Measurements from ENCODE around the gene GRIK5. TPM values are rescaled to one million over a fixed set of nuclear protein-coding genes. Genes with fewer than 3 reads are reported as not detected.

The GRIK5 gene
- total and polyA plus RNA-seq, 7 experiments from 2014 or later = 0.09 to 3.5 (median 0.74) TPM; not detected in 1

GRCh38 chr19:42028304-42029216 is 41.4 kb downstream of the GRIK5 start:
- H3K27ac Mint-ChIP-seq = peak overlapping the region in 2 of 9 donors; percentile 48 to 62
- no peak overlapping the region for H3K27ac ChIP-seq (ENCODE audit: low read depth, low read length)
- intact Hi-C loops (cut with micrococcal nuclease) = no loop called here

GRCh38 chr19:42024622-42025111 is 45.3 kb downstream of the GRIK5 start:
- Mint-ChIP-seq H3K36me3 (no peaks in the 10 kb centered on the region), H3K4me3 (no peak overlapping the region), H3K9me3 (no peaks in the 10 kb centered on the region), H3K27ac (no peak overlapping the region), H3K27me3 (peaks cover 0 to 27% (median 5%) of the 10 kb centered on the region in 5 donors), H3K4me1 (peaks cover 0 to 1% (median 0%) of the 10 kb centered on the region in 7 donors)
- no peaks in the 10 kb centered on the region for H3K4me1 ChIP-seq (ENCODE audit: control insufficient read depth in 2 of 2, insufficient read depth in 2 of 2, low read length in 2 of 2)
- intact Hi-C loops (cut with micrococcal nuclease) = no loop called here
- no peak overlapping the region for H3K27ac ChIP-seq (ENCODE audit: low read depth, low read length)
- POLR2A ChIA-PET = no interaction called here
- peaks cover 0 to 4% of the 10 kb centered on the region in 2 donors for H3K27me3 ChIP-seq (ENCODE audit: control insufficient read depth in 2 of 2, insufficient read depth in 2 of 2, low read length in 2 of 2)
- H3K36me3 ChIP-seq (ENCODE audit: control insufficient read depth in 2 of 3, insufficient read depth in 3 of 3, low read length in 3 of 3) = no peaks in the 10 kb centered on the region
- H3K4me3 ChIP-seq (ENCODE audit: low read length) = no peak overlapping the region
- no peak for ATAC-seq
- H3K9me3 ChIP-seq (ENCODE audit: control insufficient read depth in 2 of 3, low read length in 3 of 3) = no peaks in the 10 kb centered on the region
- CTCF ChIA-PET = no interaction called here
- no peak for DNase-seq

More at GRCh38 chr19:42028304-42029216, 41.4 kb downstream of the GRIK5 start:
- no peaks in the 10 kb centered on the region for H3K36me3 Mint-ChIP-seq
- no peaks in the 10 kb centered on the region for H3K4me1 ChIP-seq (ENCODE audit: control insufficient read depth in 2 of 2, insufficient read depth in 2 of 2, low read length in 2 of 2)
- peaks cover 0 to 1% (median 0%) of the 10 kb centered on the region in 7 donors for H3K4me1 Mint-ChIP-seq
- no peaks in the 10 kb centered on the region for H3K9me3 Mint-ChIP-seq
- no peak overlapping the region for H3K4me3 Mint-ChIP-seq
- peak in 1 of 9 donors; percentile 60 for DNase-seq
- H3K9me3 ChIP-seq (ENCODE audit: control insufficient read depth in 2 of 3, low read length in 3 of 3) = no peaks in the 10 kb centered on the region
- POLR2A ChIA-PET = no interaction called here
- no peak for ATAC-seq
- H3K27me3 Mint-ChIP-seq = peaks cover 0 to 27% (median 10%) of the 10 kb centered on the region in 5 donors
- H3K4me3 ChIP-seq (ENCODE audit: low read length) = no peak overlapping the region
- CTCF ChIA-PET = interaction anchor here (0.5 kb wide), 1 partner anchor 233 kb away, joined by 3 read pairs; no protein-coding TSS in a partner anchor
- H3K27me3 ChIP-seq (ENCODE audit: control insufficient read depth in 2 of 2, insufficient read depth in 2 of 2, low read length in 2 of 2) = peaks cover 0 to 4% of the 10 kb centered on the region in 2 donors
- H3K36me3 ChIP-seq (ENCODE audit: control insufficient read depth in 2 of 3, insufficient read depth in 3 of 3, low read length in 3 of 3) = no peaks in the 10 kb centered on the region

GRCh38 chr19:42023943-42024260 is 46.1 kb downstream of the GRIK5 start:
- Histone ChIP-seq H3K9me3 (ENCODE audit: control insufficient read depth in 2 of 3, low read length in 3 of 3) (no peaks in the 10 kb centered on the region), H3K4me3 (ENCODE audit: low read length) (no peak overlapping the region), H3K4me1 (ENCODE audit: control insufficient read depth in 2 of 2, insufficient read depth in 2 of 2, low read length in 2 of 2) (no peaks in the 10 kb centered on the region), H3K27me3 (ENCODE audit: control insufficient read depth in 2 of 2, insufficient read depth in 2 of 2, low read length in 2 of 2) (peaks cover 0 to 4% of the 10 kb centered on the region in 2 donors), H3K36me3 (ENCODE audit: control insufficient read depth in 2 of 3, insufficient read depth in 3 of 3, low read length in 3 of 3) (no peaks in the 10 kb centered on the region), H3K27ac (ENCODE audit: low read depth, low read length) (no peak overlapping the region)
- Mint-ChIP-seq H3K4me3 (no peak overlapping the region), H3K36me3 (no peaks in the 10 kb centered on the region), H3K9me3 (no peaks in the 10 kb centered on the region), H3K4me1 (peaks cover 0 to 1% (median 0%) of the 10 kb centered on the region in 7 donors), H3K27me3 (peaks cover 0 to 31% (median 5%) of the 10 kb centered on the region in 5 donors), H3K27ac (no peak overlapping the region)
- ATAC-seq (no peak), DNase-seq (no peak)
- intact Hi-C loops (cut with micrococcal nuclease) = no loop called here
- CTCF ChIA-PET = no interaction called here
- POLR2A ChIA-PET = no interaction called here

- DNase-seq (peak in 1 of 9 donors; percentile 32), ATAC-seq (no peak)
- Histone ChIP-seq H3K27me3 (ENCODE audit: control insufficient read depth in 2 of 2, insufficient read depth in 2 of 2, low read length in 2 of 2) (peaks cover 0 to 4% of the 10 kb centered on the region in 2 donors), H3K4me3 (ENCODE audit: low read length) (no peak overlapping the region), H3K4me1 (ENCODE audit: control insufficient read depth in 2 of 2, insufficient read depth in 2 of 2, low read length in 2 of 2) (no peaks in the 10 kb centered on the region), H3K9me3 (ENCODE audit: control insufficient read depth in 2 of 3, low read length in 3 of 3) (no peaks in the 10 kb centered on the region), H3K36me3 (ENCODE audit: control insufficient read depth in 2 of 3, insufficient read depth in 3 of 3, low read length in 3 of 3) (no peaks in the 10 kb centered on the region), H3K27ac (ENCODE audit: low read depth, low read length) (no peak overlapping the region)
- Mint-ChIP-seq H3K27ac (no peak overlapping the region), H3K36me3 (no peaks in the 10 kb centered on the region), H3K4me1 (peaks cover 0 to 1% (median 0%) of the 10 kb centered on the region in 7 donors), H3K4me3 (no peak overlapping the region), H3K27me3 (peaks cover 0 to 28% (median 2%) of the 10 kb centered on the region in 5 donors), H3K9me3 (no peaks in the 10 kb centered on the region)
- ChIA-PET POLR2A (no interaction called here), CTCF (no interaction called here)
- intact Hi-C loops (cut with micrococcal nuclease) = no loop called here
Measured at GRCh38 chr19:42023121-42023942, 46.7 kb downstream of the GRIK5 start.

- H3K27me3 Mint-ChIP-seq = peaks cover 0 to 26% (median 0%) of the 10 kb centered on the region in 5 donors
- no peaks in the 10 kb centered on the region for H3K4me1 ChIP-seq (ENCODE audit: control insufficient read depth in 2 of 2, insufficient read depth in 2 of 2, low read length in 2 of 2)
- H3K27ac Mint-ChIP-seq = peak overlapping the region in 1 of 9 donors; percentile 12
- peaks cover 0 to 1% (median 0%) of the 10 kb centered on the region in 7 donors for H3K4me1 Mint-ChIP-seq
- no peaks in the 10 kb centered on the region for H3K9me3 ChIP-seq (ENCODE audit: control insufficient read depth in 2 of 3, low read length in 3 of 3)
- H3K4me3 ChIP-seq (ENCODE audit: low read length) = no peak overlapping the region
- no peaks in the 10 kb centered on the region for H3K36me3 ChIP-seq (ENCODE audit: control insufficient read depth in 2 of 3, insufficient read depth in 3 of 3, low read length in 3 of 3)
- no peak overlapping the region for H3K4me3 Mint-ChIP-seq
- DNase-seq (no peak), ATAC-seq (no peak)
- H3K27me3 ChIP-seq (ENCODE audit: control insufficient read depth in 2 of 2, insufficient read depth in 2 of 2, low read length in 2 of 2) = peaks cover 0 to 4% of the 10 kb centered on the region in 2 donors
- no peaks in the 10 kb centered on the region for H3K9me3 Mint-ChIP-seq
- no peak overlapping the region for H3K27ac ChIP-seq (ENCODE audit: low read depth, low read length)
- POLR2A ChIA-PET = no interaction called here
- CTCF ChIA-PET = no interaction called here
- no peaks in the 10 kb centered on the region for H3K36me3 Mint-ChIP-seq
- intact Hi-C loops (cut with micrococcal nuclease) = no loop called here
Measured at GRCh38 chr19:42022616-42023015, 47.4 kb downstream of the GRIK5 start.

GRCh38 chr19:42021185-42021584 is 48.8 kb downstream of the GRIK5 start:
- no peaks in the 10 kb centered on the region for H3K36me3 Mint-ChIP-seq

More at GRCh38 chr19:42021185-42021584, 48.8 kb downstream of the GRIK5 start:
- ChIA-PET POLR2A (no interaction called here), CTCF (no interaction called here)
- H3K4me1 ChIP-seq (ENCODE audit: control insufficient read depth in 2 of 2, insufficient read depth in 2 of 2, low read length in 2 of 2) = no peaks in the 10 kb centered on the region
- intact Hi-C loops (cut with micrococcal nuclease) = no loop called here
- H3K27me3 Mint-ChIP-seq = peaks cover 0 to 19% (median 0%) of the 10 kb centered on the region in 5 donors
- H3K4me3 ChIP-seq (ENCODE audit: low read length) = no peak overlapping the region
- H3K27ac ChIP-seq (ENCODE audit: low read depth, low read length) = no peak overlapping the region
- no peak for DNase-seq
- ATAC-seq = no peak
- no peak overlapping the region for H3K27ac Mint-ChIP-seq
- H3K9me3 Mint-ChIP-seq = peaks cover 0 to 2% (median 0%) of the 10 kb centered on the region in 11 donors
- peaks cover 0 to 4% (median 0%) of the 10 kb centered on the region in 7 donors for H3K4me1 Mint-ChIP-seq
- H3K4me3 Mint-ChIP-seq = no peak overlapping the region
- H3K36me3 ChIP-seq (ENCODE audit: control insufficient read depth in 2 of 3, insufficient read depth in 3 of 3, low read length in 3 of 3) = no peaks in the 10 kb centered on the region
- H3K9me3 ChIP-seq (ENCODE audit: control insufficient read depth in 2 of 3, low read length in 3 of 3) = no peaks in the 10 kb centered on the region
- peaks cover 0 to 4% of the 10 kb centered on the region in 2 donors for H3K27me3 ChIP-seq (ENCODE audit: control insufficient read depth in 2 of 2, insufficient read depth in 2 of 2, low read length in 2 of 2)
